Muscle of arm (tissue), 12 donors: ENCODE results near the gene STARD3. TPM values are rescaled to one million over a fixed set of nuclear protein-coding genes. Genes with fewer than 3 reads are reported as not detected.

Experiments
- DNase-seq: peaks from one replicate; pipeline ENCODE4 v3.0.0-alpha.2; 2013
- polyA plus RNA-seq, 12 donors: library from polyadenylated mRNA; unstranded; fragments of 120-200 nt; gene quantifications; one replicate each; pipeline ENCODE4 v1.2.1, GENCODE V29; 2013; ENCODE audit not compliant: insufficient read length in 12 of 12

STARD3 gene
- polyA plus RNA-seq, 12 donors, result 27.6 to 38.4 (median 33.3) TPM; not detected in 1

GRCh38 chr17:39602533-39603303 is 34.2 kb upstream of the STARD3 start:
- no peak for DNase-seq

GRCh38 chr17:39603304-39604016 is 33.5 kb upstream of the STARD3 start:
- no peak for DNase-seq

- no peak for DNase-seq
Observed at GRCh38 chr17:39604911-39605491, 31.9 kb upstream of the STARD3 start.

- no peak for DNase-seq
Observed at GRCh38 chr17:39605492-39606433, 31.2 kb upstream of the STARD3 start.

- DNase-seq, result no peak
Observed at GRCh38 chr17:39606434-39607056, 30.4 kb upstream of the STARD3 start.

- no peak for DNase-seq
Observed at GRCh38 chr17:39607057-39607850, 29.7 kb upstream of the STARD3 start.

GRCh38 chr17:39607851-39608130 is 29.2 kb upstream of the STARD3 start, which contains the start of gene NEUROD2:
NEUROD2 (minus strand) TSS chr17:39607920; CDS start chr17:39606599, 1,321 bp downstream.
- DNase-seq, result no peak

GRCh38 chr17:39608142-39608981 is 28.6 kb upstream of the STARD3 start:
- no peak for DNase-seq

GRCh38 chr17:39609416-39610025 is 27.4 kb upstream of the STARD3 start:
- no peak for DNase-seq

- DNase-seq, result no peak
Observed at GRCh38 chr17:39611401-39612112, 25.4 kb upstream of the STARD3 start.

GRCh38 chr17:39612291-39612894 is 24.6 kb upstream of the STARD3 start:
- no peak for DNase-seq

- no peak for DNase-seq
Observed at GRCh38 chr17:39612935-39613464, 23.9 kb upstream of the STARD3 start.

GRCh38 chr17:39614545-39615157 is 22.3 kb upstream of the STARD3 start:
- DNase-seq, result no peak

- no peak for DNase-seq
Observed at GRCh38 chr17:39615434-39615833, 21.5 kb upstream of the STARD3 start.

GRCh38 chr17:39617100-39617445 is 19.9 kb upstream of the STARD3 start:
- DNase-seq, result no peak

- no peak for DNase-seq
Observed at GRCh38 chr17:39617446-39618245, 19.3 kb upstream of the STARD3 start.
